Measurements from ENCODE around the gene ABTB2.

ABTB2 gene

DNA sequence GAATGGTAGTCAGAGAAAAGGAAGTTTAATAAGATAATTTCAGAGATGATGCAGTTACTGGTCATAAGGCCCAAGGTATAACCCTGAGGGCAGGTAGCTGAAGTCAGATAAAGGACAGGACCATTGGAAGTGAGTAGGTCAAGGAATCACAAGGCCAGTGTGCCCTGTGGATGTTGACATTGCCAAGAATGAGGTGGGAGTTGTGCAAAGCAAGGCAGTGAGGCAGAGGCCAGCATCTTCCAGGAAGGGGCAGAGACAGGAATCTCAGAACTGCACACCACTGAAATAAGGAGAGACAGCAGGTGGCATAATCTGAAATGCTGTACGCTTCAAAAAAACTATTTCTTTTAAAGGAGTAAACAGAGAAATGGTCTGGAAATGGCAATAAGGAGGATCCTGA, 61.4 kb downstream of the ABTB2 start:
- DNase-seq, result no peak

DNA sequence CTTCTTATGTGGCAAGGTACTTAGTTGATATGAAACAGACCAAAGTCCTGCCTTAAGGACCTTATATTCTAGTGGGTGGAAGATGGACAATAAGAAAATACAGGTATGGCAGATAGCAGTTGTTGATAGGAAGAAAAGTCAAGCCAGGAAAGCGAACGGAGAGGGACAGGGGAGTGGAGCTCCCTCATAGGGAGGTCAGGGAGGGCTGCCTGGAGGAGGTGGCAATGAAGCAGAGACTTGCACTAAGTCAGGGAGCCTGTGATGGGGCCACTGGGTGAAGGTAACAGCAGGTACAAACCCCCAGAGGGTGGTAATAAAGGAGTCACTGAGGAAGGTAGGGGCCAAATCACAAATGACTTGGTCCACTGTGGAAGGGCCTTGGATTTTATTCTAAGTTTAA, 65.3 kb downstream of the ABTB2 start:
- no peak for DNase-seq

DNA sequence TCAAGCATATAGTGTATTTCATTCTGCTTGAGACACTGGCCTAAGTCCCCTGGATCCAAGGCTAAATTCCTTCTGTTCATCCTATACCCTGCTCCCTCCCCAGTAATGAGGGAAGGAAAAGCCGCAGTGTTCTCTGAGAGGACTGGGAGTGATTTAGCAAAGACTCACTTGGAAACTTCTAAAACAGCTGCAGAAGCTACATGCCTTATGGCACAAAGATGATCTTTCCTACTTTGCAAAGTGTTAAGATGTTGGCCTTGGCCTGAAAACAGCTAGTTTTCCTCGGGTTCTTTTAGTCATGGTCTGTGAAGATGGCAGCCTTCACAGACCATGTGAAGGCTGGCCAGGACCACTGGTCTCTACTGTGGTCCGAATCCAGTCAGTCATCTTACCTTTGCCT, 65.7 kb downstream of the ABTB2 start:
- no peak for DNase-seq

- no peak for DNase-seq
Measured at GRCh38 chr11:34290926-34291325, 66.9 kb downstream of the ABTB2 start.

DNA sequence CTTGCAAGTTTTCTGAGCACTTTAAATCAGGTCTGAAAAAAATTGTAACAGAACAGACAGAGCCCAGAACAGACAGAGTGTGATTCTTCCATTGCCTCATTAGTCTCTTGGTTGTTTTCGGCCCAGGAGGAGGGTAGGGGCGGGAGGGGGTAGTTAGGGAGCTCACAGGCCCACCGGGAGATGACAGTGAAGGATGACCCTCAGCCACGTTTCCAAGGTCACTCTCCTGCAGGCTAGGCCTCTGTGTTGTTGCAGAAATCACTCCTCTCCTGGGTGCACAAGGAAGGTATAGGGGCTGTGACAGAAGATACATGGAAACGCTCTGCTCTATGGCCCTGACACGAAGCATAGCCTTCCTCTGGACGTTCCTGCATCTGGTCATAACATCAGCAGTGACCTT, 69.3 kb downstream of the ABTB2 start:
- DNase-seq, result no peak

DNA sequence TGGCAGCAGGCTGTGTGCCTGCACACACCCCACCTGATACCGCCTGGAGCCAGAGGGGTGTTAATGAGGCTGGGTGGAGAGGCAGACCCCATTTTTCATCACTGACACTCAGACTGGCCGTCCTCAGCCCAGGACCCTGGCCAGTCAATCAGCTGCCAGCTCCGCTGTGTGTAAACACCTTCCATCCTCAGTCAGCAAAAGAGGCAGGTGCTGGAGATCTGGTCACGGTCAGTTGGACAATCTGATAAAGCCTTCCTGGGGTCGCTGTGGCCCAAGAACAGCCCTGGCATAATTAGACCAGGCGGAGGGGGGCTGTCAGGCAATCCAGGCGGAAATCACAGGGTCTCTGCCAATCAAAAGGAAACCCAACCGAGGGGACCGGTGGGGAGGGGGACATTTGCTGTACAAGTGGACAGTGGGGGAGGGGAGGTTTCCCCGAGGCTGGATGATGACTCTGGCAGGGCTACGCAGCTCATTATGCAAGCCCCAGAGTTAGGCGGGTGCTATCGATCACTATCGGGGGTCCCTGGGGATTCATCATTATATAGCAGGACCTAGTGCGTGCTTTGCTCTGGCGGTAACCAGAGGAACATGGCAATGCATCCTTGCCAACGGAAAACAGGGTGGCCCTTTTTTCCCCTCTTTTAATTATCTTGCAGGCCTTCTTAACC, 72.9 kb downstream of the ABTB2 start:
- no peak for DNase-seq

DNA sequence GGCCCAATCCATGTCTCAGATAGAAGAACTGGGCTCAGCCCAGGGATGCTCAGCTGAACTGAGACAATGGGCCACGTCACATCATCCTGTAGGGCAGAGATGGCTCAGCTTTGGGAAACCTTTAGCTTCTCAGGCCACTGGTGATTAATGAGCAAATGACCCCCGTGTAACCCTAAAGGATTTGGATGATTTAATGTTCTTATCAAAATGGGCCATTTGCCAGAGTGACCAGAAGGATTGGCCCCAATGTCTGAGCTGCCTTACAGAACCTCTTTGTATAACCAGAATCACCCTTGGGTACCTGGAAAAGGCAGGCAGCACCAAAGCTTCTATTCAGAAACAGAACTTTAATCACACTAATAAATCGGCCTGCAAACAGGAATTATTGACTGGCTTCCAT, 73.7 kb downstream of the ABTB2 start:
- DNase-seq, result no peak

- no peak for DNase-seq
Measured at GRCh38 chr11:34280945-34281872, 76.6 kb downstream of the ABTB2 start.

DNA sequence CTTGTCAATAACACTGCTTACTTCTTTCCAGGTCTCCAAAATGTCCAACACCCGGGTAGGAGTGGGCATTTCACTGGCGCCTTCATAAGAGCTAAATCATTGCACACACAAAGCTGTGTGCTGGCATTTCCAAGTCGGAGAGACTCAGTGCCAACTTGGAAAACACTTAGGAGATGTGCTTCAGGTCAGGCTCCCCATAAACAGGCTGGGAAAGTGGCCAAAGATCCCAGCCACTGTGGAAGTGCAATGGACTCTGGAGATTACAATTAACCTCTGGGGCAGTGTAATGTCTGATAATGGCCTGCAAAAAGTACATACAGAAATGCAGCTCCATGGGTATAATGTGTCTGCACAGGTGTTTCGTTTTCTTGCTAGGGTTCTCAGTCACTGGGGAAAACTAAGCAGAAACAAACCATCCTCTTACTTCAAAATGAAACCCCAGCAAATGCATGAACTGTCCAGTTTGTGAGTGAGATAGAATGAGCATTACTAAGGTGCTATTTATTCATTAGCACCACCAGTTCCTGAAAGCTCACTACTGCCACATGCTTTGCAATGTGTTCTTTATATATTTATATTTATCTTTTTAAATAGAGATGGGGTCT, 79.0 kb downstream of the ABTB2 start:
- DNase-seq, result peak in 1 of 56 donors; percentile 7

GRCh38 chr11:34278175-34278574, 79.6 kb downstream of the ABTB2 start:
- no peak for DNase-seq

DNA sequence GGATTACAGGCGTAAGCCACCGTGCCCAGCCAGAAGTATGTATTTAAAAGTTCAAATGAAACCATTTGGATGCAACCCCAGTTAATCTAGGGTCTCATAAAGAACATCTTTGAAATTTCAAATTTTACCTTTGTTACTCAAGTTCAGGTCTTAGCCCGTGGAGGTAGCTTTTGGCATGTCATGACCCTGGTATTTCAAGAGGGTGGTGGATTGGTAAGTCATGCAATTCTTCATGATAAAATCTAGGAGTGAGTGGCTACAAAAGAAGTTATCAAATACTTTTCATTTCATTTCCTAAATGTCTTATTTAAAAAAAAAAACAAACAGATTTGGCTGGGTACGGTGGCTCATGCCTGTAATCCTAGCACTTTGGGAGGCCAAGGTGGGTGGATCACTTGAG, 80.6 kb downstream of the ABTB2 start:
- no peak for DNase-seq

- DNase-seq, result no peak
Measured at GRCh38 chr11:34276352-34276864, 81.4 kb downstream of the ABTB2 start.

GRCh38 chr11:34275486-34275885, 82.3 kb downstream of the ABTB2 start:
- no peak for DNase-seq

DNA sequence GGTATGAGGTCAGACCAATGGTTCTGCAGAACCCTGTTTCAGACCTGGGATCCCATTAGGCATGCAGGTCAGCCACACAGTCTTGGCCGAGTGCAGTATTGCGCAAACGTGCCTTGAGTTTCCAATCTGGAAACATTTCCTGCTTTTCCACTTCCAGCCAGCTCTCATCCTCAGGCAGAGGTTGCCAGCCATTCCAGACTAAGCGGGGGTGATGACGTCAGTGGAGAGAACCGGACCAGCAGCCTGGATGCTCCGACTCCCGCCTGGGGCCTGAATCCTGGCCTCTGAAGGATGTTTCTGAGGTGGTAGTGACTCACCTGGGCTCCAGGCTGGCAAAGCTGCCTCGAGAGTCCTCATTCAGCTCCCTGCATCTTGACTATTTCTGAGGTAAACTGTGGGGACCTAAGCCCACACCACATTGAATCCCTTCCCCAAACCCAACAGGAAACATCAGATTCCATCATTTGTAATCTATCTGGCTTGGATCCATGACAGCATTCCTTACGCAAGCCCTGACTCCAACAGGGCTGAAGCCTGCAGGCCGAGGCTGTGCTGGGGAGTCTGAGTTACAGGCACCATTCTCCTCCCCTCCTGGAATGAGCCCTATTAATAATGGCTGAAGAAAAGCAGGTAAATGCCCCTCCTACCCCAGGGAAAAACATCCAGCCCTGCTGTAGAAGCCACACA, 83.0 kb downstream of the ABTB2 start:
- DNase-seq, result peak in 48 of 56 donors; percentile 10 to 84 (median 52)

GRCh38 chr11:34273099-34273498, 84.7 kb downstream of the ABTB2 start:
- no peak for DNase-seq

DNA sequence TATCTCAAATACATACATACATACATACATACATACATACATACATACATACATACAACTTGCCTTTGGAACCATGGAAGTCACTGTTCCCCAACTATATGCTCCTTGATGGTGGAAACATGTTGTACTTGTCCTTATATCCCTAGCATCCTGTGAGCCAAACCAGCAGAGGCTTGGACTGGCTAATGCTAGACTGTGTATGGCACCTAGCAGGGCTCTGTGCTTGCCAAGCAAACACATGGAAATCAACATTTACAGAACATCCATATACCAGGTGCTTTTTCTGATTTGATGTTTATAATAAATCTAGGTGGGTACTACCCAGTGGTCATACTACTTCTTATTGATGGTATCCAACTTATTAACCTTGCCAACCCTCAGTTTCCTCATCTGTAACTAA, 86.1 kb downstream of the ABTB2 start:
- no peak for DNase-seq

DNA sequence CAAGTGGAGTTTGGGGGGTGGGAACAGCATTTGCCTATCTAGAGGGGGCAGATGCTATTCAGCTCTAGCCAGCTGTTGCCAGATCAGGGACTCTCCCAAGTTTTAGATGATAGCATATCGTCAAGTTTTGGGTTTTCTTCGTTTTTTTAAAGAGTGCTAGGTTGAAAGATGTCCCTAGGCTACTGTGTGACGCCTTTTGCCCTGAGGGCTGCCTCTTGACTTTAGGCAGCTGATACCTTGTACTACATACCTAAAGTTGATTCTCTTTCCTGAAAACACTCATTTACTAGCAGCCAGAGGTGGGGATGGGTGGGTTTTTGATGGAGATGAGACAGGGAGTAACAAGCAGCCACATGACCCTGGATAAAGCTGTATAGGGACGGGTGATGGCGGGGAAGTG, 87.1 kb downstream of the ABTB2 start:
- DNase-seq, result no peak

GRCh38 chr11:34269694-34270245, 88.0 kb downstream of the ABTB2 start:
- no peak for DNase-seq

DNA sequence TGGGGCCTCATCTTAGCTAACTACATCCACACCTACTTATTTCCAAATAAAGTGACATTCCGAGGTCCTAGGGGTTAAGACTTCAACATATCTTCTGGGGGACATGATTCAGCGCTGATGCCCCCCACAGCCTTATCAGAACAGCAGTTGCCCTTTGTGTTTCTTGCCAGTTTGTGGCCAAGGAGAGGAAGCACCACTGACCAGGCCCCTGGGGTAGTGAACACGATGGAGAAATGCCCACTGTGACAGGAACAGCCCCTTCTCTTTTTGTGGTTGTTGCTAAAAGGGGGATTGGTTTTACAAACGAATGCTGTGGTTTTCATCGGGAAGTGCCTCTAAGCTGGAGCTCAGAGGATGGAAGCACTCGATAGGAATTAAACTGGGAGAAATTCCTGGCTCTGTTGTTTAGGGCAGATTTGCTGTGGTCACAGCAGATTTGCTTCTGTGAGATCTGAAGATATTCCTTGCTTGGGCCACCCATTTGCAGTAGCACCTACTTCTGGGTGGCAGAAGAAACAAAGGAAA, 88.8 kb downstream of the ABTB2 start:
- no peak for DNase-seq

- DNase-seq, result no peak
Measured at GRCh38 chr11:34267417-34267816, 90.4 kb downstream of the ABTB2 start.

- peak in 46 of 56 donors; percentile 11 to 74 (median 46) for DNase-seq
Measured at GRCh38 chr11:34267013-34267412, 90.8 kb downstream of the ABTB2 start.

All from nucleus accumbens (tissue), 56 donors.